COR-L47 (cell line): ENCODE data around the gene ZNF862.
"Not testable (repeated sequence)": the region's sequence is repeated elsewhere in the genome, so short reads cannot be mapped to it uniquely, and the experiment has no call there.

Source experiments
- DNase-seq: peaks from one replicate; lab custom pipeline; 2025; lab: John Stamatoyannopoulos, UW

The ZNF862 gene

DNA sequence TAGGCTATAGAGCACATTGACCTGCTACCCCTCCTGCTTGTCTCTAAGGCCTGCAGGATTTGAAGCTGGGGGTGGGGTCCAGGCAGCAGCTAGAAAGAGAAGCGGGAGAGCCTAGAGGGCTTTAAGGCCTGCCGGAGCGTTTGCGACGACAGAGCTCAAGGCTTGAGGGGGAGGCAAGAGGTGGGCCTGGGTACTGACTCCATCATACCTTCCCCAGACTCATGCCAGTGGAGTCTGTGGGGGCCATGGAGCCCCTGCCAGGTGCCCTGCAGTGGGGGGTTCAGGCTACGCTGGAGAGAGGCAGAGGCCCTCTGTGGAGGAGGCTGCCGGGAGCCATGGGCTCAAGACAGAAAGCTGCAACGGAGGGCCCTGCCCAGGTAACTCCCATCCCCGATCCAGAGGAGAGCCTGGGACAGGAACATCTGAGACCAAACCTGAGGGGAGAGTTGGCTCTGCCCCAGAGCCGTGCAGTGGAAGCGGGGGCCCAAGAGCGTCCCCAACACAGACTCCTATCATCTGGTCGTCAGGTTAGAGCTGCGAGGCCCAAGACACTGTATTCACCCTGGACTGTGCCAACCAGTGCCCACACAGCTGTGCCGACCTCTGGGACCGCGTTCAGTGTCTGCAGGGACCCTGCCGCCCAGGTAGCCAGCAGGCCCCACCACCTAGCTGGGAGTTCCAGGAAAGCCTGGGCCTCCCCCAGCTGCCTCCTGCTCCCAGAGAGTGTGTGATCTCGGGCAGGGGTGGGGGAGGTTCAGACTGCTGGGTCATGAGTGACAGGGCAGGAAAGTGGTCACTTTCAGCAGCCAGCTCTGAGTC lies 13.2 kb upstream of the ZNF862 start:
- DNase-seq, result no peak

DNA sequence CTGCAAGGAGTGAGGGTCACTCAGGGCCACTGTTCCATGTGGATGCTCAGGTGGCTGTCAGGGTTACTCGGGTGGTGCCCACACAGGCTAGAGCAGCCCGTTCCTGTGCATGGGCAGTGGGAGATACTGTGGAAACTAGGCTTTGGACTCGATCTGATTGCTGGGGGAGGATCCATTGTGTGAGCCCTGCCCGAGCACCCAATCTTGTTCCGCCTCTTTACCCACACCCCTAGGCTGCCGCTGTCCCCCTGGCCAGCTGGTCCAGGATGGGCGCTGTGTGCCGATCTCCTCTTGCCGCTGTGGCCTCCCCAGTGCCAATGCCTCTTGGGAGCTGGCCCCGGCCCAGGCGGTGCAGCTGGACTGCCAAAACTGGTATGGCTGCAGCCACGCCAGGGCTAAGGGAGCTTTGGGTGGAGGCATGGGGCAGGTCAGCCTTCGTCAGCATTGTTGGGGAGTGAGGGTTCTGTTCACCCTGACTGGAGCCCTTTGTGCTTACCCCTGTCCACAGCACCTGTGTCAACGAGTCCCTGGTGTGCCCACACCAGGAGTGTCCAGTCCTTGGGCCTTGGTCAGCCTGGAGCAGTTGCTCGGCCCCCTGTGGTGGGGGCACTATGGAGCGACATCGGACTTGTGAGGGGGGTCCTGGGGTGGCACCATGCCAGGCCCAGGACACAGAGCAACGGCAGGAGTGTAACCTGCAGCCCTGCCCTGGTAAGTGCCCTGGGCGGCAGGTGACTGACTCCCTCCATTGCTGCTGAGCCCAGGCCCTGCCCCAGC lies 12.4 kb upstream of the ZNF862 start:
- no peak for DNase-seq

DNA sequence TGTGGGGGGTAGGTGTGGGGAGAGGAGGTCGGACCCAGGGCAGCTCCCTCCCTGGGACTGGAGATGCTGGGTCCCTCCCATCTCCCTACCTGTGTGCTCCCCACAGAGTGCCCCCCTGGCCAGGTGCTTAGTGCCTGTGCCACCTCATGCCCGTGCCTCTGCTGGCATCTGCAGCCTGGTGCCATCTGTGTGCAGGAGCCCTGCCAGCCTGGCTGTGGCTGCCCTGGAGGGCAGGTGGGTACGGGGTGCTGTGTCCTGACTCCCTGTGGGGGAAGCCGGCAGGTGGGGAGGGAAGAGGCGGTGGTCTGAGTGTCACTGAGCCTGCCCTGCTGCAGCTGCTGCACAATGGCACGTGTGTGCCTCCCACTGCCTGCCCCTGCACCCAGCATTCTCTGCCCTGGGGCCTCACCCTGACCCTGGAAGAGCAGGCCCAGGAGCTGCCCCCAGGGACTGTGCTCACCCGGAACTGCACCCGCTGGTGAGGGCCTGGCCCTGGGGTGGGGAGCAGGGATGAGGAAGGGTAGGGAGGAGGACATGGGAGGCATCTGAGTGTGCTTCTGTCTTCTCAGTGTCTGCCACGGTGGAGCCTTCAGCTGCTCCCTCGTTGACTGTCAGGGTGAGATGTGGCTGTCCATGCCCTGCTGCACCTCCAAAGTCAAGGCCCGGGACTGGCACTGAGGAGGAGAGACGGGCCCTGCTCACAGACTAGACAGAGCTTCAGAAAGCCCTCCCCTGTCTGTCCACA lies 11.7 kb upstream of the ZNF862 start:
- DNase-seq, result no peak

GRCh38 chr7:149827089-149827981 lies 10.8 kb upstream of the ZNF862 start:
- DNase-seq, result no peak

GRCh38 chr7:149828357-149829309 lies 9.5 kb upstream of the ZNF862 start:
- no peak for DNase-seq

GRCh38 chr7:149830527-149830926 lies 7.6 kb upstream of the ZNF862 start:
- DNase-seq, result not testable (repeated sequence)

DNA sequence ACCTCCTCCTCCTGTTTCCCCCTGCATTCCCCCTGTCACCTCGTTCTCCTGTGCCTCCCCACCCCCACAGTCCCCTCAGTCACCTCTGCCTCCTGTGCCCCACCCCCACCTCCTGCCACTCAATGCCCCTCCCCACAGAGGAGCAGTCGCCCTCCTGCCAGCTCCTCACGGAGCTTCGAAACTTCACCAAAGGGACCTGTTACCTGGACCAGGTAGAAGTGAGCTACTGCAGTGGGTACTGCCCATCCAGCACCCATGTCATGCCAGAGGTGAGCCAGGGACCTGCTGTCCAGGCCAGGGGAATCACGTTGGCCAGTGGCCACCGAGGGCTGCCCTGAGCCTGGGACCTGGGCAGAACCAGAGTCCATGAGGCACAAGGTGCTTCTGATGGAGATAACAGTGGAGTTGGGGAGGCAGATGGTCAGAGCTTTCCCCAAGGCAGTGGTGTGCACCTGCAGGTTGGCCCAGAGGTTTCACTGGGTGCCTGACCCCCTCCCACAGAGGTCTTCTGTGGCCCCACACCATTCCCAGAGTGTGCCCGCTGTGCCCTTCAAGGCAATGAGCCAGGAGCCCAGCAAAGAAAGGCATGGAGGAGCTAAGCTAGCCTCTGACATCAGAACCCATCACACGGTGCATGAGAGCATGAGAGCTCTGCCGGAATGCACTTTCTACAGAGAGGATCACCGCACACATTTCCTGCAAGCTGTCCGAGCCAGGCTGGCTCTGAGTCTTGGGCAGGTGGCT lies 7.0 kb upstream of the ZNF862 start:
- DNase-seq, result no peak

DNA sequence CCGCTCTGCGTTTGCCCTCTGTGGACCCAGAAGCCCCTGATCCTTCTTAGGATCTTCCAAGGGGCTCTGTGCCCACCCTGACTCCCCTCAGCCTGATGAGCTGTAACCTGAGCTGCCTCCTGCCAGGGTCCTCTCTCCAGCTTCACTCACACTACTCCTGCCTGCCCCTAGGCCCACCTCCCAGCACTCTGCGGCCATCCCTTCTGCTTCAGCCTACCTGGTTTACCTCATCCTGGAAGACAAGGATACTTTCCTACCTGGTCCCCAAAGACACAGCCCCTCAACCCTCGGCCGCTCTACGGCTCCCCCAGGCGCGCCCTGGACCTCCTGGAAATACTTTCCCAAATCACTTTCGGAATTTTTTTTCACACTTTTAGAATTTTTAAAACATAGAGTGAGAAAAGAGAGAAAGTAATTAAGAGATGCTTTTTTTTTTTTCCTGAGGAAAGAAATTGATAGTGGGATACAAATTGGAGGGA lies 6.4 kb upstream of the ZNF862 start:
- DNase-seq, result no peak

GRCh38 chr7:149832332-149833041 lies 5.7 kb upstream of the ZNF862 start:
- DNase-seq, result no peak

DNA sequence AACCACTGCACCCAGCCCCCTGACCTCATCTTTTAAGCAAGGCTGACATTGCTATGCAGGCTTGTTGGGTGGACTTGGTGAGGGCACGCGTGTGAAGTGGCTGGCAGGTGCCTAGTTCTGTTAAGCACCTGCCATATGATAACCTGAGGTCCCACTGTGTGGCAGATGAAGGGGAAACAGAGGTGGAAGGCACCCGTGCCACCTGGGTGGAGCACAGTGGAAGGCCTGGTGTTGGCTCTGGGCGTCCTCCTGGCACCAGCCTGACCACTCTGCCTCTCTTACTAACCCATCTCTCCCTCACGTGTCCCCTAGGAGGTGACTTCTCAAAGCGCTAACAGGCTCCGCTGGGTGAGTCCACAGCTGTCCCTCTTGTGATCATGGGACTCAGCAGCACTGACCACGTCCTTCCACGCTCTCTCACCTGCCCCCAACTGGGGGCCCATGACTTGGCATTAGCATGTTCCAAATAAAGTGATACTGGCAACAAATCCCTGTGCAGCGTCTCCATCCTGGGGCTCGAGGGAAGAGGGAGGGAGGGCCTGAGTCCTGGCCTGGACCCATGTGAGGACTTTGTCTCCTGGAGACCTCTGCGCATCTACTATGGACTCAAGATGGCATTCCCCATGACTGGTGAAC lies 4.6 kb upstream of the ZNF862 start:
- no peak for DNase-seq

DNA sequence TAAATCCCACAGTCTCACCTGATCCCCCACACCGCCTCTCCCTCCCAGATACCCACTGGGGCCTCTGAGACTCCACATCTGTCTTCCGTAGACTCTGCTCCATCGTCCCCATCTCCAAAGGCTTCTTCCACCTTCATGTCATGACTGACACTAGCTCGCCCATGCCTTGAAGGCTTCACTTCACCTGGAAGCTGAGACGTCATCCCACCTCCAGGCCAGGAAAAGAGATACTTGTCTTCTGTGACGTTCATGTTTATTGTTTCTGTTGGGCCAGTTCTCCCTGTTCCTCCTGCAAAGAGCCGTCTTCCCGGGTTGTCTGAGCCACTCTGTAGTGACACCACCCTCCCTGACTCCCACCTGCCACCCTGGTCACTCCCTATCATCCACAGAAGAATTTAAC lies 3.6 kb upstream of the ZNF862 start:
- no peak for DNase-seq

GRCh38 chr7:149836434-149836833 lies 1.7 kb upstream of the ZNF862 start:
- DNase-seq, result no peak

GRCh38 chr7:149837564-149838223 lies 481 bp upstream of the ZNF862 start:
- no peak for DNase-seq

DNA sequence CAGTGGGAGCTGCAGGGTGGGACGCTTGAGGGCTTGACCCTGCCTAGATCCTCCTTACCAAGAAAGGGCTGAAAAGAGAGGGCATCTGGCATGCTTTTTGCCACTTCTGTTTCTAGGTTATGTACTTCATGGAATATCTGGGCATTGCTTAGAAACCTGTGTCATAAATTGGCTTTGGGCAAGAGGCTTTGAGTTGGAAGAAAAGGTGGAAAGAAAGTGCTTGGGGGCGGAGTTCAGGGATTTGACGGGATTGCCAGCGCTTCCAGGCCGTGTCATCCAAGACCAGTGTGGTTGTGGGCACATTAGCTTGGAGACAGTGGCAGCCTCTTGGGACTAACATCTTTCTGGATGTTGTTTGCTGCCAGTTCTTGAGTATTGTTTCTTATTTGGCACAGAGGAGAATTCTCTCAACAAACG lies 825 bp downstream of the ZNF862 start:
- no peak for DNase-seq

GRCh38 chr7:149839933-149840332 lies 1.8 kb downstream of the ZNF862 start:
- DNase-seq, result no peak

- DNase-seq, result no peak
Measured at GRCh38 chr7:149843566-149843965, 5.4 kb downstream of the ZNF862 start.

DNA sequence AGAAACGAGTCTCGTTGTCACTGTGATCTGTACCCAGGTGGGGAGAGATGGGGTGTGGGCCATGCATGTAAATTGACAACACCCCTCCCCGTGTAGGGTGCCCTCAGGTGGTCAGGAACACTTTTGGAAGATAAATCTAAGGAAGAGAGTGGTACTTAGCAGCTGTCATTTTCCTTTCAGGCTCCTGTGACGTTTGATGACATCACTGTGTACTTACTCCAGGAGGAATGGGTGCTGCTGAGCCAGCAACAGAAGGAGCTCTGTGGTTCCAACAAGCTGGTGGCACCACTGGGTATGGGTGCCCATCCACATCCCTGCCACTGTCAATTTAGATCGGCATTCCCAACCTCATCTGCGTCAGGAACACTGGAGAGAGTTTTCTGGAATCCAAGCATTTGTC lies 6.3 kb downstream of the ZNF862 start:
- DNase-seq, result no peak
